Activated CD4-positive, CD25-positive, alpha-beta regulatory T cell treated with anti-CD3 and anti-CD28 coated beads, Interleukin-2, amount 50 U/mL, for 72 hours (primary cell): ENCODE results near the gene NCR3LG1.

ENCODE experiments used
- DNase-seq: peaks from one replicate; pipeline ENCODE4 v3.0.0; 2021

The NCR3LG1 gene

GRCh38 chr11:17371614-17372013, 20.0 kb downstream of the NCR3LG1 start:
- no peak for DNase-seq

- DNase-seq, result no peak
These were observed 23.9 kb downstream of the NCR3LG1 start for GRCh38 chr11:17375547-17375946.

GRCh38 chr11:17376493-17376892, 24.9 kb downstream of the NCR3LG1 start:
- no peak for DNase-seq

- DNase-seq, result no peak
These were observed 27.1 kb downstream of the NCR3LG1 start for GRCh38 chr11:17378655-17379054.

DNA sequence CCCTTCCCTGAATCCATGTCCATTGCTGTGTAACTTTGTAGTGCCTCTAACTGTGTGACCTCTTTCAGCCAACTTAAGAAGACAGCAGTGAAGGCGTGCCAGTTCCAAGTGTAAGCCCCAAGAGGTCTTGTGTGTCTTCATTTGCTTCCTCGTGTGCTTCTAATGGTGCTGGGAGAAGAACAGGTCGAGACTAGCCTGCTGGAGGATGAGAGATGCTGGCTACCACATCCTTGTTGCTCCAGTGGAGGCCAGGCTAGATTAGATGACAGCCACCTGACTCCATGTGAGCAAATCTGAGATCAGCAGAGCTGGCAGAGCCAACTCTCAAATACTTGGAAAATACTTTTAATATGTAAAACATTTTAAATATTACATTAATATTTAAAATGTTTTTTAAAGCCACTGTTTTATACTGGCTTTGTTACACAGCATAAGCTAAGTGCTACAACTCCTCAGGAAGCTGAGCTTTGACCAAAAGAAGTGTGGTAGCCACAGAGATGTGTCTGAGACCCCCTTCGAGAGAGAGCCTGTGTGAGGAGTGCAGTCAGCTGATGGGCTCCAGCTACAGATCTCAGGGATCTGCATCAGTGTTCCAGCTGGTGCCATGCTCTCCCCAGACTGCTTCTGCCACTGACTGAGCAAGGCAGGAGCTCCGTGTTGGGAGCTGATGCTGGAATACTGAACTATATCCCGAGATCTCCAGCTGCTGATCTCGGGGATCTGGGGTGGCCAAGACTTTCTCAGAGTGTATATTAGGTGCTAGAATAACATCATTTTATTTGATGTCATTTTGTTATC, 28.0 kb downstream of the NCR3LG1 start:
- no peak for DNase-seq

- DNase-seq, result no peak
These were observed 29.6 kb downstream of the NCR3LG1 start for GRCh38 chr11:17381156-17381555.

DNA sequence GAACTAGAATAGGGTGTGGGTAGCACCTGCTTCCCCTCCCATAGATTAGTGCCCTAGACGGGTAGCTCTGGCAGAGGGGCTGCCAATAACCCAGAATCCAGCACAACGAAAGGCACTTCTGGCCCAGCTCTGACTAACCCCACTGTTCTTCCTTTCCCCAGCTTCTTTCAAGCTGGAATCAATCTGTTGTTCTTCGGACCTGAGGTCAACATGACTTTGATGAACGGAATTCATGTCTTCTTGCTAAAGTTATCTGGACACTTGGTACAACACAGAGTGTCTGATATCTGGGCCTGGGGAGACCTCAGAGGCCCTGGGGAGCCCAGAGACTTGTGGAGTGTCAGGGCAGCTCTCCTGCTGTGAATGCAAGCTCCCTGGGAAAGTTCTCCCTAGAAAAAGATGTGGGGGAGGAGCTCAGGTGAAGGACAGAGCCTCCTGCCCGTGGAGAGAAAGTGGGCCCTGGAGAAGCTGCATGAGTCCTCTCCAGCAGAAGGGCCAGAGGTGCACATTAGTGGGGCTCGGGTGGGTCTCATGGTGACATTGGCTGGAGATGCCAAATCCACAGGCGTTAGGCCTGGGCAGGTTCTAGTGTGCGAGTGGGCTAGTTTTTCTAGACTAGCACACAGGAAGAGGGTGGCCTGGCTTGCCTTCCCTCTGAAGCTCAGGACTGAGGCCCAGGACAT, 30.6 kb downstream of the NCR3LG1 start:
- DNase-seq, result no peak

DNA sequence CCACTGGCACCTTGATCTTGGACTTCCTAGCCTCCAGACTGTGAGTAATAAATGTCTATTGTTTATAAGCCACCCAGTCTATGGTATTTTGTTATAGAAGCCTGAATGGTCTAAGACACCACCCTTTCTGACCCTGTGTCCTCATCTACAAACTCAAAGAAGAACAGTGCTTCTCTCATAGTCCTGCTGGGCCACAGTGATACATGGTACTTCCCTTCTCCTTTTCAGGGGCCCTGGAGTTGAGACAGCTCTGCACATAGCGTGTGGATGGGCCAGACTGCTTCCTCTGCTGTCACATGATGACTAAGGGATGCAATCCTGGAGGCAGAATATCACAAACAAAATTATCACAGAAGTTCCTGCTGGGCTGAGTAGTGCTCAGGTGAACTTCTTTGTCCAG, 31.9 kb downstream of the NCR3LG1 start:
- DNase-seq, result no peak

GRCh38 chr11:17384002-17384511, 32.5 kb downstream of the NCR3LG1 start:
- DNase-seq, result peak; percentile 77

- DNase-seq, result no peak
These were observed 33.9 kb downstream of the NCR3LG1 start for GRCh38 chr11:17385492-17385891.

DNA sequence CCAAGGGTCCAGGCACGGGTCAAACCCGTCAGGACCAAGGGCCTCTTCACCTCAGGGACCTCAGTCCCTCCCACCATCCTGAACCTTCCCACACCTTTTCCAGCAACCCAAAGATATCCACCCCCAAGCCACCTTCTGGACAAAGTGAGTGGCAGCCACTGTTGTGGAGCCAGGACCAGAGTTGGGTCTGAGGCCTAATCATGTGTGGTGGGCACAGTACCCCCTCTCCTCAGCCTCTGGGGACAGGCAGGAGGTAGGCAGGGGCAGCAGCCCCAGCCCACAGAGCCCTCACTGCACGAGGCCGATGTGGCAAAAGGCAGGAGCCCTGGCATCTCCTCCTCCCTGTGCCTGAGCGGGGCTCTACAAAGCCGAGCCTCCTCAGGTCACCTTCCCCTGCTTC, 34.3 kb downstream of the NCR3LG1 start:
- no peak for DNase-seq

DNA sequence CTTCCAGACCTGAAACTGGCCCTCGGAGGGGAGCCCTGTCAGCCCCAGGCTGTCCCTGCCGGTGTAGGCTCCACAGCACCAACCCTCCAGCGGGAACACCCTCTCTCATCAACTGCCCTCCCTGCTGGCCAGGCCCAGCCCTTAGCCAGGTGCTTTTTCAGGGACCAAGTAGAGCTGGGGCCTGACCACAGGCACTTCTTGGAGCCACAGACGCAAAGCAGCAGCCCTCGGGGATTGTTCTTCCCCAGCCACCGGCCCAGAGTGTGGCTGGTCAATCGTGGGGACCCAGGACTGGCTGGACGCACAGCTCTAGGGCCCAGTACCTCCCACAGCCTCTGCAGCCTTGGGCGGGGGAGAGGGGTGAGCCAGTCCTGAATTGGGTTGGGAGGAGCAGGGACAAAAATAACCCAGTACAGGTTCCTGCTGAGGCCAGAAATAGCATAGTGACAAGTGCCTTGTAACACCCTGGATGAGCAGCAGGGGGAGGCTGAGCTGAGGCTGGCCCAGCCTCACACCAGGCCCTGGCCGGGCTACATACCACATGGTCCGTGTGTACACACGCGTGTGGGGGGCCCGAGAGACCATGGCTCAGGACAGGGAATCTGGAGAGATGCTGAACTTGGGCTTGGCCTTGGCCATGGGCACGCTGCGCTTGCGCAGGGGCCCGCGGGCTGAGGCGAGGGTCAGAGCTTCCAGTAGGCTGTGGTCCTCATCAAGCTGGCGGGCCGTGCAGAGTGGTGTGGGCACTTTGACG, 34.9 kb downstream of the NCR3LG1 start:
- no peak for DNase-seq

DNA sequence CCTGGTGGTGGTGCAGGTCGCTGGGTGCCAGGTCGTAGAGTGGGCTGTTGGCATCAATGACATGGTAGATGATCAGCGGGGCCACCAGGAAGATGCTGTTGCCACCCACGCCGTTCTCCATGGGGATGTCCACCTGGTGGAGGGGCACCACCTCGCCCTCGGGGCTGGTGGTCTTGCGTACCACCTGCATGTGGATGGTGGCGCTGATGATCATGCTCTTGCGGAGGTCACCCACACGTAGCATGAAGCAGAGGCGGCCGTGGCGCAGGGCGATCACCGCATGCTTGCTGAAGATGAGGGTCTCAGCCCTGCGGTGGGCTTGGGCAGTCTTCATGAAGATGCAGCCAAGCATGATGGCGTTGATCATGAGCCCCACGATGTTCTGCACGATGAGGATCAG, 35.7 kb downstream of the NCR3LG1 start:
- DNase-seq, result no peak

GRCh38 chr11:17387811-17388210, 36.2 kb downstream of the NCR3LG1 start:
- DNase-seq, result no peak

- DNase-seq, result no peak
These were observed 37.1 kb downstream of the NCR3LG1 start, which contains the start of gene KCNJ11 for GRCh38 chr11:17388609-17389210. KCNJ11 (minus strand) TSS chr11:17388659; CDS start chr11:17388091, 568 bp downstream.

DNA sequence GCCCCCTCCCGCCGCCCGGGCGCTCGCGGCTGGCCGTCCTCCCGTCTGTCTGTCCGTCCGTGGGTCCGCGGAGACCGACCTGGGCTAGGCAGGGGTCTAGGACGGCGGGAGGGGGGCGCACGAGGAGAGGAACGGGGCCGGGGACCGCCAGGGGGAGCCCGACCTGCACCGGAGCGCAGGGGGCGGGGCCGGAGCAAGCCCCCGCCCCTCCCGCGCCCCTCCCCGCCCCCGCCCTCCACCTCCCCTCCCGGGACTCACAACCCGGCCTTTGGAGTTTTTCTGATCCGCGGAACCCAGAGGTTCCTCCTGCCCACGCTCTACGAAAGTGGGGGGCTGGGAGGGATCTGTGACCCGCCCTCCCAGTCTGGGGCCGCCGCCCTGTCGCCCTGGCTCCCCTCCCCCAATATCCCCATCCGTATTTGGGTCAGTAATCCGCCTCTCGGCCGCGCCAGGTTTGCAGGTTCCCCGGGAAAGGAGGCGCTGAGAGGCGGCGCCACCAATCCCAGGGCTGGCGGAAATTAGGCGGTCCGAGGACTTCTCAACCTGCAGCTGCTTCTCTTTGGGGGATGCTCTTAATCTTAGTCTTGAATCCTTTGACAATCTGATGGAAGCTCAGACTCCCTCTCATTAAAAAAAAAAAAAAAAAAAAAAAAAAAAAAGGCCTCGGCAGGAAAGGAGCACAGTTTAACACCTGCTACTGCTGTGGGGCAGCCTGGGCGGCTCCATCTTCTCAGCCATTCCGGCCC, 37.8 kb downstream of the NCR3LG1 start:
- peak; percentile 78 for DNase-seq

- no peak for DNase-seq
These were observed 38.5 kb downstream of the NCR3LG1 start for GRCh38 chr11:17389957-17390649.

DNA sequence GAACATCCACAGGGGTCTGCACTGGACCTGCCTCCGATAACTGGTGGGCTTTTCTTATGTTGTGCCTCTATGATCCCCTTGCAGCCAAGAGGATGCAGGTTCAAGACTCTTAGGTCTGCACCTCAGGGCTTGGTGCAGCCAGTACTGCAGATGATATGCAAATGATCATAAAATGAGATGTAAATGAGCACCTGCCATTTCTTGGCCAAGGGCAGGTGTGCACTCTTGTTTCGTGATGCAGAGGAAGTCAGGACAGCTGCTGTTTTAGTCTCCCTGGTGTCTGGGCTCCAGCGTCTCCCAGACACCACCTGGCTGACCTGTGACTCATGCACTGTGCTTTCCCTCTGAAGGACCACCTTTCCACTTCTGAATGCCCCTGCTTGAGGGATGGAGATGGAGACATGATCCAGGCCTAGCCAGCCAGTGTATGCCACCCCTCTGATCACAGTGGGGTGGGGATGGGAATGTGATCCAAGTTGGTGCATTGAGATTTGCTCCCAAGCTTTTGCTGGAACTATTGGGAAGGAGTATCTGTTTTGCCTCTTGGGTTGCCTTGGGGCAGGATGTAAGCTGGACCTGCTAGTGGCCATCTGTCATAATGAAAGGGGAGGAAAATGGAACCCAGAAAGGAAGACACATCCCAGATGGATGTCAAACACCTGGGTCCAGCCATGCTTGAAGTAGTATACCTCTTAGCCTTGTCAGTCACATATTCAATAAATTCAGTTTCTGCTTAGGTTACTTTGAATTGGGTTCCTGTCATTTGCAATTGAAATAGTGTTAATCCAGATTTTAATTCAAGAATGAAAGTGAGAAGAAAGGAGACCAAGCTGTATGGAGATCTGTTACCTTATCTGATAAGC, 40.1 kb downstream of the NCR3LG1 start:
- no peak for DNase-seq

- no peak for DNase-seq
These were observed 41.3 kb downstream of the NCR3LG1 start for GRCh38 chr11:17392872-17393271.

DNA sequence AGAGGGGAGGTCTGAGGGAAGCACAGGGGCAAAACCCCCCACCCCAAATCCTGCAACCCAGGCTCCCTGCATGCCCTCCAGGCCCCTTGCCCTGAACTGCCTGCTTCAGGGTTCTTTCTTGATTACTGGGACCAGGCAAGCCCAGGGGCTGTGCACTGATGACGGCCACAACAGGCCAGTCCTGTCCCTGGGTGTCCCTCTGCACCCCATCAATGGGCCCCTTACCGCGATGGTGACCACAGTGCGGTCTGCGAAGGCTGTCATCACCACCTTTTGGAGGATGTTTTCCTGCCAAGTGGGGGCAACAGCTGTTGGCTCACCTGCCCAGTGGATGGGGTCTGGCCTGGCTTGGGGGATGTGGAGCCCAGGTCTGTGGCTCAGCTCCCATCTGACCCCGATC, 41.9 kb downstream of the NCR3LG1 start:
- DNase-seq, result no peak
